ENCODE data around the gene CEACAM4. TPM values are rescaled to one million over a fixed set of nuclear protein-coding genes. Genes with fewer than 3 reads are reported as not detected.
A peak's percentile ranks its signal among the peaks of the same experiment; 100 is the strongest.

Gene CEACAM4
- total and polyA plus RNA-seq, 2 of the 4 experiments (the other 2 are of a cell fraction) = not detected

- Histone ChIP-seq H2BK120ac (ENCODE audit: low read depth, low read length) (no peak overlapping the region), H3K4me1 (ENCODE audit: control insufficient read depth, insufficient read depth, low read length) (no peaks in the 10 kb centered on the region), H4K91ac (ENCODE audit: insufficient read depth, low read depth, low read length) (no peak overlapping the region), H3K23ac (ENCODE audit: low read depth, low read length) (no peak overlapping the region), H3K9me1 (ENCODE audit: insufficient read depth, low read length) (no peaks in the 10 kb centered on the region), H3K4me3 (ENCODE audit: insufficient read depth, low read depth, low read length) (no peak overlapping the region), H3K27me3 (ENCODE audit: control insufficient read depth, insufficient read depth, low read length) (peaks cover 2% of the 10 kb centered on the region; the same call in 1 of the 2 replicates), H3K36me3 (ENCODE audit: control insufficient read depth, insufficient read depth, low read length) (no peaks in the 10 kb centered on the region), H2BK20ac (ENCODE audit: low read depth, low read length) (no peak overlapping the region), H3K9ac (ENCODE audit: low read depth, low read length) (no peak overlapping the region), H3K79me1 (ENCODE audit: low read depth in 1 of 2, low read length in 2 of 2) (no peaks in the 10 kb centered on the region), H3K9me3 (ENCODE audit: control insufficient read depth, insufficient read depth, low read length) (no peaks in the 10 kb centered on the region), H3K4me2 (ENCODE audit: low read depth, low read length) (no peak overlapping the region), H4K20me1 (ENCODE audit: insufficient read depth, low read length) (no peaks in the 10 kb centered on the region), H2AK9ac (replicated peaks; ENCODE audit: low read depth, low read length, poor library complexity) (no peak overlapping the region), H4K8ac (ENCODE audit: low read depth in 2 of 2, low read length in 2 of 2) (no peak overlapping the region), H3K56ac (ENCODE audit: extremely low read depth, insufficient read depth, low read length) (no peak overlapping the region), H3K27ac (ENCODE audit: insufficient read depth, low read length) (no peak overlapping the region), H2AK5ac (ENCODE audit: low read depth, low read length) (no peak overlapping the region), H3K4ac (ENCODE audit: low read depth, low read length) (no peak overlapping the region), H2BK5ac (ENCODE audit: low read depth, low read length, poor library complexity, severe bottlenecking) (no peak overlapping the region), H3K14ac (replicated peaks; ENCODE audit: low read depth, low read length) (no peak overlapping the region), H3K18ac (ENCODE audit: low read depth, low read length) (no peak overlapping the region), H4K5ac (ENCODE audit: low read depth, low read length) (no peak overlapping the region), H2AFZ (replicated peaks; ENCODE audit: low read length, poor library complexity) (no peak overlapping the region), H2BK15ac (ENCODE audit: low read depth, low read length) (no peak overlapping the region)
- TF ChIP-seq RAD21 (IDR thresholded peaks at IDR 0.05; ENCODE audit: low read length) (peak; percentile 79), BHLHE40 (IDR thresholded peaks at IDR 0.05; ENCODE audit: low read depth, low read length) (no peak), SMC3 (IDR thresholded peaks at IDR 0.05; ENCODE audit: low read depth, low read length) (peak; percentile 56), CTCF (conservative IDR thresholded peaks at IDR 0.05; ENCODE audit: low read depth, low read length) (peak; percentile 86)
- dilution Hi-C loops (cut with HindIII; ENCODE audit: low sequenced_read_pairs, unreplicated experiment) (no loop called here), in situ Hi-C loops (cut with MboI; ENCODE audit: low sequenced_read_pairs) (loop anchor here (5.0 kb wide), 1 partner anchor 128 kb away; the partner anchor contains the start of gene ERICH4), intact Hi-C loops (cut with micrococcal nuclease) (loop anchor here (1.0 kb wide), 1 partner anchor 121 kb away; no protein-coding TSS in a partner anchor)
- CTCF ChIA-PET = interaction anchor here (0.6 to 1.6 kb wide), 9 partner anchors 10 to 503 kb away, joined by 3 to 8 read pairs (median 3); no protein-coding TSS in a partner anchor
- POLR2A ChIA-PET (ENCODE audit: unreplicated experiment) = no interaction called here
- ATAC-seq (ENCODE audit: low read depth) = peak; percentile 99
- BruUV-seq (replicated peaks) = no TSS peak
- WGBS, 2 experiments (ENCODE audit: extremely low coverage in 2 of 2, insufficient read length in 1 of 2) = 0% methylated on average over 1 of the region's 7 CpGs; no CpG with 5 or more reads in 1 of the 2 experiments
- DNase-seq = peak; percentile 57
These were observed 56.2 kb downstream of the CEACAM4 start for GRCh38 chr19:41570639-41571112.
